HCT116 (cell line): Measurements from ENCODE around the gene NSUN7. TPM values are rescaled to one million over a fixed set of nuclear protein-coding genes. Genes with fewer than 3 reads are reported as not detected.
A peak's percentile ranks its signal among the peaks of the same experiment; 100 is the strongest.

Experiments used
- ATAC-seq: fragments of 200-7000 bp; cut with Tn5 transposase; 2 replicates; pipeline ENCODE4 v1.9.1; 2020; ENCODE audit warnings: mild to moderate bottlenecking, moderate library complexity
- BruUV-seq: library from RNA; stranded (reverse); fragments of 400-500 nt; replicated peaks from 2 replicates; lab custom pipeline; 2021; lab: Mats Ljungman, UMichigan
- CTCF ChIA-PET: fragments of 300-600 bp; sonication (Branson Sonifier 250); formaldehyde crosslinking; loops from one replicate; lab custom pipeline; 2021; ENCODE audit warnings: antibody characterized with exemption; lab: Charles Lee
- POLR2A ChIA-PET: fragments of 300-600, 350-600 bp; sonication (Branson Sonifier 250); formaldehyde crosslinking; loops from one replicate; lab custom pipeline; 2021; ENCODE audit warnings: antibody characterized with exemption; lab: Charles Lee
- RAD21 ChIA-PET, 2 experiments: fragments of 300-600 bp; sonication (Branson Sonifier 250); formaldehyde crosslinking; loops; one replicate each; lab custom pipeline; 2023; ENCODE audit warnings: low total read pairs in 2 of 2; ENCODE audit not compliant: uncharacterized antibody in 2 of 2, unreplicated experiment in 2 of 2, low non-redundant PET in 1 of 2; lab: Charles Lee
- DNase-seq: peaks from one replicate; pipeline ENCODE4 v3.0.0-alpha.2; 2010; ENCODE audit warnings: low read depth, low spot score
- H2AFZ ChIP-seq: fragments of 200-600 bp; shearing (Covaris generic), sonication (generic); 2 replicates; pipeline ENCODE4 v1.6.1; 2017; ENCODE audit warnings: low read depth, mixed run types, mixed read lengths, antibody characterized with exemption, low read length; ENCODE audit not compliant: poor library complexity, severe bottlenecking
- H3K27ac ChIP-seq: 2 replicates; pipeline ENCODE4 v1.5.1; 2012; ENCODE audit warnings: low read depth, low read length
- H3K27me3 ChIP-seq: fragments of 200-600 bp; sonication (generic); 2 replicates; pipeline ENCODE4 v1.6.1; 2016; ENCODE audit warnings: mixed run types, low read length, mixed read lengths; ENCODE audit not compliant: insufficient read depth
- H3K36me3 ChIP-seq, 2 experiments: fragments of 200-500 bp in 1 of 2; fragments of 200-600 bp in 1 of 2; sonication (Bioruptor generic) in 1 of 2; sonication (generic) in 1 of 2; 2 replicates each; pipeline versions ENCODE4 v1.5.1 to v1.6.1; 2014 to 2016; ENCODE audit warnings: low read length in 2 of 2, inconsistent platforms in 1 of 2, mixed read lengths in 1 of 2, mixed run types in 1 of 2; ENCODE audit not compliant: insufficient read depth in 2 of 2, control insufficient read depth in 1 of 2
- H3K4me1 ChIP-seq, 2 experiments: fragments of 200-600 bp in 1 of 2; sonication (generic) in 1 of 2; 2 replicates each; pipeline versions ENCODE4 v1.5.1 to v1.6.1; 2012 to 2017; ENCODE audit warnings: low read length in 2 of 2, inconsistent platforms in 1 of 2, mild to moderate bottlenecking in 1 of 2, mixed read lengths in 1 of 2, mixed run types in 1 of 2, moderate library complexity in 1 of 2; ENCODE audit not compliant: insufficient read depth in 2 of 2, control insufficient read depth in 1 of 2
- H3K4me2 ChIP-seq: fragments of 200-600 bp; sonication (generic); 2 replicates; pipeline ENCODE4 v1.6.1; 2017; ENCODE audit warnings: mixed run types, low read length, mixed read lengths
- H3K4me3 ChIP-seq, 2 experiments: fragments of 200-600 bp in 1 of 2; sonication (generic) in 1 of 2; replicated peaks in 1 of 2; 2 replicates each; pipeline ENCODE4 v1.5.1; 2011 to 2016; ENCODE audit warnings: low read length in 2 of 2, control low read depth in 1 of 2, low read depth in 1 of 2, mild to moderate bottlenecking in 1 of 2, mixed read lengths in 1 of 2, mixed run types in 1 of 2
- H3K79me2 ChIP-seq: fragments of 200-600 bp; sonication (generic); 2 replicates; pipeline ENCODE4 v1.6.1; 2017; ENCODE audit warnings: mild to moderate bottlenecking, mixed run types, low read length, moderate library complexity, mixed read lengths; ENCODE audit not compliant: insufficient read depth
- H3K9ac ChIP-seq: fragments of 200-600 bp; sonication (generic); 2 replicates; pipeline ENCODE4 v1.6.1; 2016; ENCODE audit warnings: low read length, mixed read lengths
- H3K9me2 ChIP-seq: fragments of 200-600 bp; sonication (generic), shearing (Covaris generic); 2 replicates; pipeline ENCODE4 v1.6.1; 2017; ENCODE audit warnings: mixed run types, mild to moderate bottlenecking, moderate library complexity; ENCODE audit not compliant: insufficient read depth
- H3K9me3 ChIP-seq, 2 experiments: fragments of 200-500 bp in 1 of 2; fragments of 200-600 bp in 1 of 2; sonication (Bioruptor generic) in 1 of 2; sonication (generic) in 1 of 2; 2 replicates each; pipeline ENCODE4 v1.6.1; 2014 to 2017; ENCODE audit warnings: low read length in 2 of 2, mixed read lengths in 2 of 2, inconsistent platforms in 1 of 2, low read depth in 1 of 2, mild to moderate bottlenecking in 1 of 2, mixed run types in 1 of 2, moderate library complexity in 1 of 2; ENCODE audit not compliant: control insufficient read depth in 1 of 2, insufficient read depth in 1 of 2
- H4K20me1 ChIP-seq: fragments of 200-600 bp; sonication (generic), shearing (Covaris generic); 2 replicates; pipeline ENCODE4 v1.6.1; 2017; ENCODE audit warnings: mixed run types, mild to moderate bottlenecking, moderate library complexity; ENCODE audit not compliant: insufficient read depth
- CBX3 ChIP-seq: IDR thresholded peaks from 2 replicates; pipeline ENCODE4 v1.6.1; 2012; ENCODE audit warnings: low read depth
- EGR1 ChIP-seq: IDR thresholded peaks from 2 replicates; pipeline ENCODE4 v1.6.1; 2012; ENCODE audit warnings: low read depth
- EZH2 ChIP-seq: fragments of 200-600 bp; sonication (generic); IDR thresholded peaks from 2 replicates; pipeline ENCODE4 v1.6.1; 2017; ENCODE audit warnings: antibody characterized with exemption, mixed run types
- RAD21 ChIP-seq: IDR thresholded peaks from 2 replicates; pipeline ENCODE4 v1.6.1; 2012; ENCODE audit warnings: low read depth, mild to moderate bottlenecking
- SP1 ChIP-seq: IDR thresholded peaks from 2 replicates; pipeline ENCODE4 v1.6.1; 2012; ENCODE audit warnings: low read depth
- SRF ChIP-seq: IDR thresholded peaks from 2 replicates; pipeline ENCODE4 v1.6.1; 2012; ENCODE audit warnings: low read depth
- TCF7L2 ChIP-seq: IDR thresholded peaks from 2 replicates; pipeline ENCODE4 v1.7.0; 2011; ENCODE audit warnings: borderline replicate concordance, inconsistent platforms; ENCODE audit not compliant: insufficient read depth, insufficient read length; ENCODE audit errors: extremely low read depth
- intact Hi-C: fragments of 100-400 bp; cut with micrococcal nuclease; formaldehyde crosslinking; loops from 2 replicates; pipeline ENCODE4 v1.10.0; 2022
- total RNA-seq: library from RNA; stranded (reverse); gene quantifications from one replicate; pipeline ENCODE4 v1.2.1, GENCODE V29; 2021; ENCODE audit not compliant: unreplicated experiment
- TF ChIP-seq, protein P1 (sequence below): IDR thresholded peaks from 2 replicates; pipeline ENCODE4 v1.6.1; 2011; ENCODE audit warnings: mild to moderate bottlenecking, low read length, moderate library complexity; ENCODE audit not compliant: insufficient replicate concordance; ENCODE audit errors: extremely low read depth
- TF ChIP-seq, protein P2 (sequence below): IDR thresholded peaks from 2 replicates; pipeline ENCODE4 v1.6.1; 2012
- TF ChIP-seq, protein P3 (sequence below), 3 experiments: fragments of 200-600 bp in 1 of 3; sonication (generic) in 1 of 3; IDR thresholded peaks in 2 of 3; conservative IDR thresholded peaks in 1 of 3; 2 replicates each; pipeline ENCODE4 v1.5.1; 2012 to 2017; ENCODE audit warnings: low read depth in 2 of 3, low read length in 2 of 3, antibody characterized with exemption in 1 of 3, borderline replicate concordance in 1 of 3, control low read depth in 1 of 3, mild to moderate bottlenecking in 1 of 3, mixed read lengths in 1 of 3, mixed run types in 1 of 3, moderate library complexity in 1 of 3; ENCODE audit not compliant: insufficient read depth in 1 of 3

Gene NSUN7
- total RNA-seq, 1 experiment from 2014 or later: 0.07 TPM

DNA sequence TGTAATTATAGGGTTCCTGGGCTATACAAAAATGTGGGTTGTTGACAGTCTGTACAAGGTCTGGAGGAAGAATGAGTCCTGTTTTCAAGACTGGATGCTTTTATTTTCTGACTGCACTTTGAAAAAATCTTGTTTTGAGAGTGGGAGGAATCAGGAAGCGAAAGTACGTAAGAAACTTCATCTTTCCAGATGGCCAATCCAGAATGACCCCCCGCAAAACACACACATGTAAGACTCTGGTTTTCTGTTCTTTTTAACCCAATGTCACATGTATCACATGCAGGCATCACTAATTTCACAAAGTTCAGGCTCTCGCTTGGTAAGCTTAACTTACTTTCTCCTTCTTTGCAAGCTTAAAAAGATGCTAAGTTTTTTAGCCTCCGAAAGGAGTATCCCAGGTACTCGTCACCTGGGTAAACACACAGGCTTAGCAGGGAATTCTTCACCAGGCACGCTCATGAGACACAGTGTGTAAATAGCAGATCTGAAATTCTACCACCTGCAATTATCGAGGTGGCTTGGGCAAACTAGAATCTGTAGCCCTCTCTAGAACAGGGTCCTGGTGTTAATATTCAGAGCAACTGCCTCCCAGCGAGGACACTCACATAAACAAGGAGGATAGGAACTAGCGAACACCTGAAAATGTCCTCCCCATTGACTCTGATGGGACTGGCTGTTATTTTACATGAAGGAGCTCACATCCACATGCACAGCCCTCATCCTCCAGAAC is 90.7 kb downstream of the NSUN7 start:
- intact Hi-C loops: loop anchor here (2.0 kb wide), 1 partner anchor 104 kb away; no protein-coding TSS in a partner anchor
- ChIA-PET CTCF (interaction anchor here (0.6 to 2.7 kb wide), 19 partner anchors 8 to 136 kb away, joined by 3 to 9 read pairs (median 4); no protein-coding TSS in a partner anchor), RAD21 (no interaction called here)

DNA sequence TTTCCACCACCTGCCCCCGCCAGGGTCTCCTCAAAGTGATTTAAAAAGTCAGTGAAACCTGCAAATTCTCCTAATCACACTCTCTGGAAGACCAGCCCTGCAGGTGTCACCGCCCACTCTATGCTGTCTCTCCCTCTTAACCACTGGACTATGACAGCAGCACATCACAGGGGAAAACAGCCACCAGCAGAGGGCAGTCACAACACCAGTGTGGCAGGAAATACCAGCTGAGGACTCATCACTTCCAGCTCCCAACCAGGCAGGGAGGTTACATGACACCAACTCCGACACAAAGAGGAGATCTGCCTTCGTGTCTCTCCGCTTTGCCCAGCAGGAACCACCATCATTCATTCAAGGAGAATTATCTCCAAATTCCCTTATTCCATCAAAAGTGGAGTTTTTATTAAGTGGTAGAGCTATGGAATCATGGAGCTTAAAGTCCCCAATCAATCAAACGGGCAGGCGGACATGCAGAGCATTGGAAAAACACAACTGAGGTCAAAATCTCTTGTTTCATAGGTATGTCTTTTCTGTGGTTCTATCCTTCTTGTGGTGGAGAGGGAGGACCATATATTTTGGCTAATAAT is 91.3 kb downstream of the NSUN7 start:
- Histone ChIP-seq H3K4me1 (peaks cover 4 to 11% of the 10 kb centered on the region in 2 experiments; a peak in 3 of 4 replicates), H2AFZ (no peak overlapping the region), H3K9ac (no peak overlapping the region), H3K9me3 (no peaks in the 10 kb centered on the region), H4K20me1 (no peaks in the 10 kb centered on the region), H3K79me2 (no peaks in the 10 kb centered on the region; the same call in 1 of the 2 replicates), H3K9me2 (no peaks in the 10 kb centered on the region), H3K36me3 (no peaks in the 10 kb centered on the region), H3K27me3 (no peaks in the 10 kb centered on the region), H3K4me2 (peak overlapping the region; percentile 21), H3K27ac (no peak overlapping the region), H3K4me3 (no peak overlapping the region)
- DNase-seq (peak; percentile 71), ATAC-seq (peak; percentile 98)
- POLR2A ChIA-PET: interaction anchor here (0.9 kb wide), 1 partner anchor 8 kb away, joined by 3 read pairs; no protein-coding TSS in a partner anchor
- RAD21 ChIA-PET: no interaction called here
- CTCF ChIA-PET: interaction anchor here (0.6 to 2.7 kb wide), 24 partner anchors 8 to 135 kb away, joined by 3 to 9 read pairs (median 3); no protein-coding TSS in a partner anchor
- no TSS peak for BruUV-seq
- TF ChIP-seq, protein P1, sequence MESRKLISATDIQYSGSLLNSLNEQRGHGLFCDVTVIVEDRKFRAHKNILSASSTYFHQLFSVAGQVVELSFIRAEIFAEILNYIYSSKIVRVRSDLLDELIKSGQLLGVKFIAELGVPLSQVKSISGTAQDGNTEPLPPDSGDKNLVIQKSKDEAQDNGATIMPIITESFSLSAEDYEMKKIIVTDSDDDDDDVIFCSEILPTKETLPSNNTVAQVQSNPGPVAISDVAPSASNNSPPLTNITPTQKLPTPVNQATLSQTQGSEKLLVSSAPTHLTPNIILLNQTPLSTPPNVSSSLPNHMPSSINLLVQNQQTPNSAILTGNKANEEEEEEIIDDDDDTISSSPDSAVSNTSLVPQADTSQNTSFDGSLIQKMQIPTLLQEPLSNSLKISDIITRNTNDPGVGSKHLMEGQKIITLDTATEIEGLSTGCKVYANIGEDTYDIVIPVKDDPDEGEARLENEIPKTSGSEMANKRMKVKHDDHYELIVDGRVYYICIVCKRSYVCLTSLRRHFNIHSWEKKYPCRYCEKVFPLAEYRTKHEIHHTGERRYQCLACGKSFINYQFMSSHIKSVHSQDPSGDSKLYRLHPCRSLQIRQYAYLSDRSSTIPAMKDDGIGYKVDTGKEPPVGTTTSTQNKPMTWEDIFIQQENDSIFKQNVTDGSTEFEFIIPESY: no peak
- TF ChIP-seq, protein P2, sequence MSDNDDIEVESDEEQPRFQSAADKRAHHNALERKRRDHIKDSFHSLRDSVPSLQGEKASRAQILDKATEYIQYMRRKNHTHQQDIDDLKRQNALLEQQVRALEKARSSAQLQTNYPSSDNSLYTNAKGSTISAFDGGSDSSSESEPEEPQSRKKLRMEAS: no peak
- TF ChIP-seq SP1 (peak; percentile 25; the same call in 1 of the 2 replicates), CBX3 (0 out of 2 replicates have a peak, but pooled peaks have one; percentile 59), EGR1 (peak; percentile 38; the same call in 1 of the 2 replicates), RAD21 (peak; percentile 59), EZH2 (no peak)
- TF ChIP-seq, protein P3, sequence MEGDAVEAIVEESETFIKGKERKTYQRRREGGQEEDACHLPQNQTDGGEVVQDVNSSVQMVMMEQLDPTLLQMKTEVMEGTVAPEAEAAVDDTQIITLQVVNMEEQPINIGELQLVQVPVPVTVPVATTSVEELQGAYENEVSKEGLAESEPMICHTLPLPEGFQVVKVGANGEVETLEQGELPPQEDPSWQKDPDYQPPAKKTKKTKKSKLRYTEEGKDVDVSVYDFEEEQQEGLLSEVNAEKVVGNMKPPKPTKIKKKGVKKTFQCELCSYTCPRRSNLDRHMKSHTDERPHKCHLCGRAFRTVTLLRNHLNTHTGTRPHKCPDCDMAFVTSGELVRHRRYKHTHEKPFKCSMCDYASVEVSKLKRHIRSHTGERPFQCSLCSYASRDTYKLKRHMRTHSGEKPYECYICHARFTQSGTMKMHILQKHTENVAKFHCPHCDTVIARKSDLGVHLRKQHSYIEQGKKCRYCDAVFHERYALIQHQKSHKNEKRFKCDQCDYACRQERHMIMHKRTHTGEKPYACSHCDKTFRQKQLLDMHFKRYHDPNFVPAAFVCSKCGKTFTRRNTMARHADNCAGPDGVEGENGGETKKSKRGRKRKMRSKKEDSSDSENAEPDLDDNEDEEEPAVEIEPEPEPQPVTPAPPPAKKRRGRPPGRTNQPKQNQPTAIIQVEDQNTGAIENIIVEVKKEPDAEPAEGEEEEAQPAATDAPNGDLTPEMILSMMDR (IDR thresholded peaks at IDR 0.05 in 2 of 3, conservative IDR thresholded peaks at IDR 0.05 in 1 of 3; ENCODE audit: borderline replicate concordance in 1 of 3, insufficient read depth in 1 of 3, low read depth in 2 of 3, low read length in 2 of 3): peak; percentile 78 to 95 (median 94)
- intact Hi-C loops: loop anchor here (1.0 to 2.0 kb wide), 2 partner anchors 56 to 104 kb away; no protein-coding TSS in a partner anchor

More for the DNA sequence above, 90.7 kb downstream of the NSUN7 start:
- Histone ChIP-seq H4K20me1 (no peaks in the 10 kb centered on the region), H2AFZ (no peak overlapping the region), H3K9me3 (no peaks in the 10 kb centered on the region), H3K4me1 (peaks cover 4 to 11% of the 10 kb centered on the region in 2 experiments; a peak in 3 of 4 replicates), H3K9ac (no peak overlapping the region), H3K4me2 (no peak overlapping the region), H3K36me3 (no peaks in the 10 kb centered on the region), H3K4me3 (no peak overlapping the region), H3K27me3 (no peaks in the 10 kb centered on the region), H3K9me2 (no peaks in the 10 kb centered on the region), H3K79me2 (no peaks in the 10 kb centered on the region; the same call in 1 of the 2 replicates), H3K27ac (no peak overlapping the region)
- BruUV-seq: no TSS peak
- ATAC-seq (no peak), DNase-seq (no peak)
- POLR2A ChIA-PET: interaction anchor here (0.9 kb wide), 1 partner anchor 9 kb away, joined by 3 read pairs; no protein-coding TSS in a partner anchor
- TF ChIP-seq SRF (no peak), SP1 (0 out of 2 replicates have a peak, but pooled peaks have one; percentile 1), TCF7L2 (no peak), EGR1 (no peak)
